Kidney (tissue), 14 donors: ENCODE data around the gene KMT2D. TPM values are rescaled to one million over a fixed set of nuclear protein-coding genes. Genes with fewer than 3 reads are reported as not detected.

Source experiments
- DNase-seq, 5 donors: peaks; one replicate each; pipeline ENCODE4 v3.0.0-alpha.2; 2013 to 2020
- FAIRE-seq: peaks from 2 replicates; lab custom pipeline; 2012; peaks lifted over from hg19 to GRCh38; lab: Jason Lieb, UNC
- H3K27ac ChIP-seq, 2 donors: one replicate each; pipeline ENCODE4 v1.7.0; 2013; ENCODE audit warnings: low read depth in 2 of 2, low read length in 2 of 2, inconsistent platforms in 1 of 2
- H3K27me3 ChIP-seq: one replicate; pipeline ENCODE4 v1.7.1; 2013; ENCODE audit warnings: low read length, inconsistent platforms; ENCODE audit not compliant: control insufficient read depth, insufficient read depth
- H3K36me3 ChIP-seq, 3 donors: one replicate each; pipeline versions ENCODE4 v1.7.0 to v1.7.1; 2013; ENCODE audit warnings: low read length in 3 of 3, control low read depth in 1 of 3, inconsistent platforms in 1 of 3; ENCODE audit not compliant: insufficient read depth in 3 of 3, control insufficient read depth in 2 of 3
- H3K4me1 ChIP-seq, 3 donors: one replicate each; pipeline versions ENCODE4 v1.7.0 to v1.7.1; 2013; ENCODE audit warnings: low read length in 3 of 3, inconsistent platforms in 1 of 3, low read depth in 1 of 3; ENCODE audit not compliant: control insufficient read depth in 2 of 3, insufficient read depth in 2 of 3
- H3K4me3 ChIP-seq, 3 donors: one replicate each; pipeline versions ENCODE4 v1.7.0 to v1.8.1; 2013; ENCODE audit warnings: low read length in 3 of 3, control low read depth in 1 of 3, inconsistent platforms in 1 of 3
- H3K9ac ChIP-seq, 3 donors: one replicate each; pipeline versions ENCODE4 v1.7.0 to v1.7.1; 2013; ENCODE audit warnings: low read length in 3 of 3, control low read depth in 1 of 3, inconsistent platforms in 1 of 3
- H3K9me3 ChIP-seq, 3 donors: one replicate each; pipeline versions ENCODE4 v1.7.0 to v1.7.1; 2013; ENCODE audit warnings: low read length in 3 of 3, control low read depth in 1 of 3, inconsistent platforms in 1 of 3; ENCODE audit not compliant: control insufficient read depth in 2 of 3, insufficient read depth in 1 of 3
- CTCF ChIP-seq: IDR thresholded peaks from 3 replicates; pipeline ENCODE4 v1.5.1; 2012; ENCODE audit warnings: mild to moderate bottlenecking, moderate library complexity, borderline replicate concordance; ENCODE audit not compliant: insufficient read depth; ENCODE audit errors: extremely low read depth
- intact Hi-C: fragments of 100-400 bp; cut with DNase I; formaldehyde crosslinking; loops from one replicate; pipeline ENCODE4 v1.11.1; 2022
- polyA plus RNA-seq: library from polyadenylated mRNA; stranded (reverse); fragments of 350-450 nt; fragmentation: Illumina TruSeq; extraction: RNeasy Lipid Tissue Mini Kit (QIAGEN cat#74804); gene quantifications from one replicate; pipeline ENCODE4 v1.2.3, GENCODE V29; 2014; ENCODE audit warnings: low read depth, low replicate concordance; ENCODE audit not compliant: insufficient read depth
- total RNA-seq: library from RNA; stranded (reverse); fragmentation: NEBNext Ultra II Directional; extraction: Animal tissue kit (Norgen Biotek cat#: 25700); gene quantifications from one replicate; pipeline ENCODE4 v1.2.1, GENCODE V29; 2021
- donor health status: control.
- donor health status: control.
- donor health status: control.
- donor health status: control.
- donor health status: control.
- donor health status: DM: yes; HTN: yes; CAD: no.
- donor health status: Normal renal cell carcinoma (clear cell type).

Gene KMT2D
- total and polyA plus RNA-seq, 2 donors from 2014 or later: 5.0 to 89.9 TPM

- peak in 3 of 5 donors; percentile 50 to 68 (median 52) for DNase-seq
These were observed 48.4 kb upstream of the KMT2D start for GRCh38 chr12:49108958-49109404.

GRCh38 chr12:49105504-49106084, 45.0 kb upstream of the KMT2D start:
- H3K4me3 ChIP-seq: no peak overlapping the region
- peaks cover 3 to 19% (median 10%) of the 10 kb centered on the region in 3 donors for H3K4me1 ChIP-seq
- peaks cover 3 to 57% (median 38%) of the 10 kb centered on the region in 3 donors for H3K36me3 ChIP-seq
- no peak overlapping the region for H3K9ac ChIP-seq
- DNase-seq (no peak), FAIRE-seq (no peak)
- intact Hi-C loops: no loop called here
- H3K27me3 ChIP-seq: no peaks in the 10 kb centered on the region
- TF ChIP-seq CTCF: no peak
- no peaks in the 10 kb centered on the region for H3K9me3 ChIP-seq
- no peak overlapping the region for H3K27ac ChIP-seq

More at GRCh38 chr12:49108958-49109404, 48.4 kb upstream of the KMT2D start:
- H3K9me3 ChIP-seq: no peaks in the 10 kb centered on the region
- H3K9ac ChIP-seq: peak overlapping the region in 2 of 3 donors; percentile 4 to 99
- no peak for FAIRE-seq
- H3K4me3 ChIP-seq: peak overlapping the region; percentile 5 to 95 (median 78)
- peaks cover 3 to 19% (median 10%) of the 10 kb centered on the region in 3 donors for H3K4me1 ChIP-seq
- TF ChIP-seq CTCF: no peak
- peaks cover 0 to 26% (median 9%) of the 10 kb centered on the region in 3 donors for H3K36me3 ChIP-seq
- H3K27me3 ChIP-seq: no peaks in the 10 kb centered on the region
- H3K27ac ChIP-seq: peak overlapping the region; percentile 98 to 99
- intact Hi-C loops: no loop called here

- TF ChIP-seq CTCF: no peak
- no peak overlapping the region for H3K9ac ChIP-seq
- intact Hi-C loops: no loop called here
- no peak overlapping the region for H3K27ac ChIP-seq
- no peak for FAIRE-seq
- H3K36me3 ChIP-seq: peaks cover 6 to 65% (median 43%) of the 10 kb centered on the region in 3 donors
- no peaks in the 10 kb centered on the region for H3K27me3 ChIP-seq
- no peak for DNase-seq
- no peaks in the 10 kb centered on the region for H3K9me3 ChIP-seq
- H3K4me1 ChIP-seq: peaks cover 3 to 19% (median 10%) of the 10 kb centered on the region in 3 donors
- no peak overlapping the region for H3K4me3 ChIP-seq
These were observed 44.2 kb upstream of the KMT2D start for GRCh38 chr12:49104822-49105221.
